Right atrium auricular region (tissue), 2 donors: ENCODE data around the gene TCFL5. TPM values are rescaled to one million over a fixed set of nuclear protein-coding genes. Genes with fewer than 3 reads are reported as not detected.

Source experiments
- DNase-seq: peaks from one replicate; pipeline ENCODE4 v3.0.0-alpha.2; 2019; ENCODE audit warnings: low spot score
- H3K27ac ChIP-seq, 2 donors: fragments of 200-600 bp; sonication (generic); 1 replicate in 1 of 2; 2 replicates in 1 of 2; pipeline ENCODE4 v1.5.1; 2016 to 2019
- H3K27me3 ChIP-seq, 2 donors: fragments of 200-600 bp; sonication (generic); one replicate each; pipeline versions ENCODE4 v1.5.1 to v1.6.0; 2017 to 2019
- H3K36me3 ChIP-seq: fragments of 200-600 bp; sonication (generic); one replicate; pipeline ENCODE4 v1.5.1; 2016
- H3K4me1 ChIP-seq, 2 donors: fragments of 200-600 bp; sonication (generic); one replicate each; pipeline versions ENCODE4 v1.5.1 to v1.6.0; 2017 to 2019
- H3K4me3 ChIP-seq, 2 donors: fragments of 200-600 bp; sonication (generic); 1 replicate in 1 of 2; 2 replicates in 1 of 2; pipeline ENCODE4 v1.5.1; 2017 to 2019; ENCODE audit warnings: mild to moderate bottlenecking in 1 of 2, moderate library complexity in 1 of 2
- H3K9me3 ChIP-seq, 2 donors: fragments of 200-600 bp; sonication (generic); one replicate each; pipeline ENCODE4 v1.5.1; 2019
- total RNA-seq, 2 donors: library from RNA; depleted of rRNA; stranded (reverse); fragments of >200 nt; gene quantifications; one replicate each; pipeline ENCODE4 v1.1.0, GENCODE V29; 2016
- TF ChIP-seq, protein P1 (sequence below), 2 donors: fragments of 200-600 bp; sonication (generic); IDR thresholded peaks; one replicate each; pipeline ENCODE4 v1.5.1; 2019; ENCODE audit warnings: antibody characterized with exemption in 2 of 2

TCFL5 gene
- total RNA-seq, 2 donors from 2014 or later = 4.8 to 6.4 TPM

GRCh38 chr20:62799459-62799858 is 62.2 kb downstream of the TCFL5 start:
- H3K4me1 ChIP-seq = peaks cover 0 to 56% of the 10 kb centered on the region in 2 donors

GRCh38 chr20:62799036-62799435 is 62.6 kb downstream of the TCFL5 start:
- H3K4me3 ChIP-seq = no peak overlapping the region
- peaks cover 15% of the 10 kb centered on the region for H3K36me3 ChIP-seq
- TF ChIP-seq, protein P1, sequence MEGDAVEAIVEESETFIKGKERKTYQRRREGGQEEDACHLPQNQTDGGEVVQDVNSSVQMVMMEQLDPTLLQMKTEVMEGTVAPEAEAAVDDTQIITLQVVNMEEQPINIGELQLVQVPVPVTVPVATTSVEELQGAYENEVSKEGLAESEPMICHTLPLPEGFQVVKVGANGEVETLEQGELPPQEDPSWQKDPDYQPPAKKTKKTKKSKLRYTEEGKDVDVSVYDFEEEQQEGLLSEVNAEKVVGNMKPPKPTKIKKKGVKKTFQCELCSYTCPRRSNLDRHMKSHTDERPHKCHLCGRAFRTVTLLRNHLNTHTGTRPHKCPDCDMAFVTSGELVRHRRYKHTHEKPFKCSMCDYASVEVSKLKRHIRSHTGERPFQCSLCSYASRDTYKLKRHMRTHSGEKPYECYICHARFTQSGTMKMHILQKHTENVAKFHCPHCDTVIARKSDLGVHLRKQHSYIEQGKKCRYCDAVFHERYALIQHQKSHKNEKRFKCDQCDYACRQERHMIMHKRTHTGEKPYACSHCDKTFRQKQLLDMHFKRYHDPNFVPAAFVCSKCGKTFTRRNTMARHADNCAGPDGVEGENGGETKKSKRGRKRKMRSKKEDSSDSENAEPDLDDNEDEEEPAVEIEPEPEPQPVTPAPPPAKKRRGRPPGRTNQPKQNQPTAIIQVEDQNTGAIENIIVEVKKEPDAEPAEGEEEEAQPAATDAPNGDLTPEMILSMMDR (IDR thresholded peaks at IDR 0.05) = no peak
- H3K4me1 ChIP-seq = peaks cover 0 to 54% of the 10 kb centered on the region in 2 donors
- H3K9me3 ChIP-seq = no peaks in the 10 kb centered on the region
- H3K27ac ChIP-seq = no peak overlapping the region
- no peaks in the 10 kb centered on the region for H3K27me3 ChIP-seq
- DNase-seq = no peak

More at GRCh38 chr20:62799459-62799858, 62.2 kb downstream of the TCFL5 start:
- DNase-seq = no peak
- TF ChIP-seq, protein P1 (IDR thresholded peaks at IDR 0.05) = no peak
- Histone ChIP-seq H3K36me3 (peaks cover 15% of the 10 kb centered on the region), H3K27ac (no peak overlapping the region), H3K27me3 (no peaks in the 10 kb centered on the region), H3K9me3 (no peaks in the 10 kb centered on the region), H3K4me3 (no peak overlapping the region)

GRCh38 chr20:62797671-62798532 is 63.7 kb downstream of the TCFL5 start:
- Histone ChIP-seq H3K9me3 (no peaks in the 10 kb centered on the region), H3K4me3 (peak overlapping the region in 1 of 2 donors; percentile 72), H3K27me3 (no peaks in the 10 kb centered on the region), H3K4me1 (peaks cover 0 to 50% of the 10 kb centered on the region in 2 donors), H3K36me3 (peaks cover 15% of the 10 kb centered on the region), H3K27ac (peak overlapping the region; percentile 88)
- TF ChIP-seq, protein P1 (IDR thresholded peaks at IDR 0.05) = no peak
- DNase-seq = no peak

DNA sequence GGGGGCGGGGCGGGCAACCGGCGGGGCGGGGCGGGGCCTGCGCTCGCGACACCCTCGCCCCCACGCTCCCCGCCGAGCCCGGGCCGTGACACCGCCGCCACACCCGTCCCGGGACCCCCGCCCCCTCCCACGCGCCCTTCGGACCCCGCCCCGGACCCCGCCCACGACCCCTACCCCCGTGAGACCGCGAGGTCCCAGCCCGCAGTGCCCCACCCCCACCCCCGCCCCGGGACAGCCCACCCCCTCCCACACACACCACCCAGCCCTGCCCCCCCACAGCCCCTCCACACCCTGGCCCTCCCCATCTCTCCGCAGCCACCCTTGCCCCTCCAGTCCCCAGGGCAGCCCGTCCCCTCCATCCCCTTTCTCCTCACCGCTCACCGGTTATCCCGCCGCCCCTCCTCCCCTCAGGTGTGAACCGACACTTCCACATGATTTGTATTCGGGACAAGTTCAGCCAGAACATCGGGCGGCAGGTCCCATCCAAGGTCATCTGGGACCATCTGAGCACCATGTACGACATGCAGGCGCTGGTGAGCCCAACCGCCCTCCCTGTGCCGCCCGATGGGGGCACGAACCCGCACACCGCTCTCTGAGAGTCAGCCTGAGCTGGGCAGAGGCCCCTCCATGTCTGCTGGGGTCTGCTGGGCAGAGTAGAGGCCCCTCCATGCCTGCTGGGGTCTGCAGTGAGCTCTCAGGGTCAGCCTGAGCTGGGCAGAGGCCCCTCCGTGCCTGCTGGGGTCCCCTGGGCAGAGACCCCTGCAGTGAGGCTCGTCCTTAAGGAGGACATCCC is 64.7 kb downstream of the TCFL5 start:
- TF ChIP-seq, protein P1 (IDR thresholded peaks at IDR 0.05) = no peak
- no peak for DNase-seq
- no peaks in the 10 kb centered on the region for H3K9me3 ChIP-seq
- H3K27ac ChIP-seq = peak overlapping the region; percentile 88
- peaks cover 0 to 40% of the 10 kb centered on the region in 2 donors for H3K4me1 ChIP-seq
- peaks cover 15% of the 10 kb centered on the region for H3K36me3 ChIP-seq
- no peaks in the 10 kb centered on the region for H3K27me3 ChIP-seq
- peak overlapping the region; percentile 72 to 80 for H3K4me3 ChIP-seq

- Histone ChIP-seq H3K27ac (peak overlapping the region; percentile 88 to 93), H3K36me3 (peaks cover 15% of the 10 kb centered on the region), H3K4me3 (peak overlapping the region; percentile 57 to 72), H3K27me3 (no peaks in the 10 kb centered on the region), H3K4me1 (peaks cover 0 to 34% of the 10 kb centered on the region in 2 donors), H3K9me3 (no peaks in the 10 kb centered on the region)
- TF ChIP-seq, protein P1 (IDR thresholded peaks at IDR 0.05) = no peak
- no peak for DNase-seq
Observed at GRCh38 chr20:62795023-62795761, 66.4 kb downstream of the TCFL5 start.
